BE2C (cell line): ENCODE measurements around the gene ABHD12.

ENCODE experiments used
- DNase-seq: peaks from one replicate; pipeline ENCODE4 v3.0.0-alpha.2; 2020
- H3K27me3 ChIP-seq: fragments of 250-450 bp; sonication (Bioruptor Pico); 2 replicates; pipeline ENCODE4 v1.5.1; 2020; ENCODE audit warnings: mild to moderate bottlenecking
- H3K36me3 ChIP-seq: fragments of 250-450 bp; sonication (Bioruptor Pico); 2 replicates; pipeline ENCODE4 v1.5.1; 2020; ENCODE audit warnings: mild to moderate bottlenecking
- H3K4me1 ChIP-seq: fragments of 250-450 bp; sonication (Bioruptor Pico); 2 replicates; pipeline ENCODE4 v1.5.1; 2020
- H3K4me3 ChIP-seq: 2 replicates; pipeline ENCODE4 v1.5.1; 2011; ENCODE audit warnings: low read depth, low read length
- H3K9me3 ChIP-seq: fragments of 250-450 bp; sonication (Bioruptor Pico); 2 replicates; pipeline ENCODE4 v1.5.1; 2020
- TF ChIP-seq, protein P1 (sequence below): IDR thresholded peaks from 2 replicates; pipeline ENCODE4 v1.5.1; 2012; ENCODE audit warnings: mild to moderate bottlenecking, low read depth, low read length

ABHD12 gene

DNA sequence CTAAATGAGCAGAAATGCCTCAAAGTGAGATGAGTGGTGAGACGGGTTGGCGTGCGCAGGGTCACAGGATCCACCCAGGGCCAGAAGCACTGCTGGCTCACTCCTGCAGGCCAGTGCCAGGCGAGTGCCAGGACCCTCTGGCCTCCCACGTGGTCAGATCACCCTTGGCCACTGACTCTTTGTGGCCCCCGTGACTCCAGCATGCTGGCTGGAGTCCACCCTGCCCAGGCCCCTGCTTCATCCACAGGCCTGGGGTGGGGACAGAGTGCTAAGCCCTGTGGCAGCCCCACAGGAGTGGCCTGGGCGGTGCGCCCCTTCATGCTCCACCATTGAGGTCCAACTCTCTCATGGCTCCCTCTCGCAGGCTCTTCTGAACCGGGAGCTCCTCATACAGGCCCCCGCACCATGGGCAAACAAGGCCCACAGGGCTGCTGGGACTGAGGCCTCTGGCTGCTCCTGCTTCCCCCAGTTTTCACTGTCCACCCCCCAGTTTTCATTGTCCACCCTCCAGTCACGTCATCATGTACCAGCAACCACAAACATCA, 61.6 kb downstream of the ABHD12 start:
- no peaks in the 10 kb centered on the region for H3K36me3 ChIP-seq

DNA sequence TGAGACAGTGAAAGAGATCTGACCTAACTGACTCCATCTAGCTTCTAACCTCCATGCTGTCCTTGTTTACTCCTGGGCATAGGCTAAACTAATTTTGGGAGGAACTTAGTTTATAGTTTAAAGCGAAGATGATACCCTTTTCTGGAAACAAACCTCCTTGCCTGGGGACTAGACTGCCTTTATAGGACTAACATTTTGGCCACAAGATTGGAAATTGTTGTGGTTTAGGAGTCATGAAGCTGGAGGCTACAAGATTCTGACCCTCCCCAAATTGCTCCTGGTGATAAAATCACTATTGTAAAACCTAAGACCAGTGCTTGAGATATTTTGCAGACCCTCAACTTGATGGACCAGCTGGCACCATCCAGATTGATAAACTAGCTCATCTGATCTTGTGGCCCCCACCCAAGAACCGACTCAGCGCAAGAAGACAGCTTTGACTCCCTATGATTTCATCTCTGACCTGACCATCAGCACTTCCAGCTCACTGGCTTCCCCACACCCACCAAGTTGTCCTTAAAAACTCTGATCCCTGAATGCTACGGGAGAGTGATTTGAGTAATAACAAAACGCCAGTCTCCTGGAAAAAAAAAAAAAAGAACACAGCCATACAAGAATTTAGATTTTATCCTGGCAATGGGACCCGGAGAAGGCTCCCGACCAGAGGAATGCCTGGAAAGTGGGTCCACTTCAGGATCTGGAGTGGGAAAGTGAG, 63.0 kb downstream of the ABHD12 start:
- H3K9me3 ChIP-seq: no peaks in the 10 kb centered on the region
- no peak overlapping the region for H3K4me3 ChIP-seq
- TF ChIP-seq, protein P1, sequence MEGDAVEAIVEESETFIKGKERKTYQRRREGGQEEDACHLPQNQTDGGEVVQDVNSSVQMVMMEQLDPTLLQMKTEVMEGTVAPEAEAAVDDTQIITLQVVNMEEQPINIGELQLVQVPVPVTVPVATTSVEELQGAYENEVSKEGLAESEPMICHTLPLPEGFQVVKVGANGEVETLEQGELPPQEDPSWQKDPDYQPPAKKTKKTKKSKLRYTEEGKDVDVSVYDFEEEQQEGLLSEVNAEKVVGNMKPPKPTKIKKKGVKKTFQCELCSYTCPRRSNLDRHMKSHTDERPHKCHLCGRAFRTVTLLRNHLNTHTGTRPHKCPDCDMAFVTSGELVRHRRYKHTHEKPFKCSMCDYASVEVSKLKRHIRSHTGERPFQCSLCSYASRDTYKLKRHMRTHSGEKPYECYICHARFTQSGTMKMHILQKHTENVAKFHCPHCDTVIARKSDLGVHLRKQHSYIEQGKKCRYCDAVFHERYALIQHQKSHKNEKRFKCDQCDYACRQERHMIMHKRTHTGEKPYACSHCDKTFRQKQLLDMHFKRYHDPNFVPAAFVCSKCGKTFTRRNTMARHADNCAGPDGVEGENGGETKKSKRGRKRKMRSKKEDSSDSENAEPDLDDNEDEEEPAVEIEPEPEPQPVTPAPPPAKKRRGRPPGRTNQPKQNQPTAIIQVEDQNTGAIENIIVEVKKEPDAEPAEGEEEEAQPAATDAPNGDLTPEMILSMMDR: no peak
- H3K4me1 ChIP-seq: no peaks in the 10 kb centered on the region
- peaks cover 7% of the 10 kb centered on the region for H3K36me3 ChIP-seq
- no peaks in the 10 kb centered on the region for H3K27me3 ChIP-seq
- DNase-seq: no peak

More for the DNA sequence above, 61.6 kb downstream of the ABHD12 start:
- no peak for DNase-seq
- Histone ChIP-seq H3K27me3 (no peaks in the 10 kb centered on the region), H3K4me3 (no peak overlapping the region), H3K9me3 (no peaks in the 10 kb centered on the region), H3K4me1 (no peaks in the 10 kb centered on the region)
- TF ChIP-seq, protein P1: no peak

DNA sequence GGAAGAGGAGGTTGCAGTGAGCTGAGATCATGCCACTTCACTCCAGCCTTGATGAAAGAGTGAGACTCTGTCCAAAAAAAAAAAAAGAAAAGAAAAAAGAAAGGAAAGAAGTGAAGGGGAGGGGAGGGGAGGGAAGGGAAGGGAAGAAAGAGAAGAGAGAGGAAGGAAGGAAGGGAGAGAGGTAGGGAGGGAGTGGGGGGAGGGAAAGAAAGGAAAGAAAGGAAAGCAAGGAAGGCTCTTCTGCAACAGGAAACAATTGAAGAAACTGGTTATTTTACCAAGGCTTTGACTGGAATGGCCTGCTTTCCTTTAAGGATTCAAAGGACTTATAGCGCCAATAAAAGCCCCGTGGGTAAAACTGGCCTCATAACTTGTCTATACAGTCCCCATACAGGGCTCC, 64.6 kb downstream of the ABHD12 start:
- Histone ChIP-seq H3K9me3 (no peaks in the 10 kb centered on the region), H3K27me3 (no peaks in the 10 kb centered on the region), H3K4me3 (no peak overlapping the region), H3K36me3 (peaks cover 20% of the 10 kb centered on the region), H3K4me1 (no peaks in the 10 kb centered on the region; the same call in 1 of the 2 replicates)
- no peak for DNase-seq
- TF ChIP-seq, protein P1: no peak

DNA sequence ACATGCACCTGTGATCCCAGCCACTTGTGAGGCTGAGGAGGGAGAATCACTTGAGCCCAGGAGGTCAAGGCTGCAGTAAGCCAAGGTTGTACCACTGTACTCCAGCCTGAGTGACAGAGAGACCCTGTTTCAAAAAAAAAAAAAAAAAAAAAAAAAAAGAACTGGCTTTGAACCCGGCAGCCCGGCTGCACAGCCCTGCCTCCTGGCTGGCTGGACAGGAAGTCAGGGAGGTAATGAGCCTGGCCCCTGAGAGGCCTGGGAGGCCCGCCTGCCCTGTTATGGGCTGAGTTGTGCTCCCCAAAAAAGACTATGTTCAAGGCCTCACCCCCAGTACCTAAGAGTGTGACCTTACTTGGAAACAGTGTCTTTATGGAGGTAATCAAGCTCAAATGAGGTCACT, 65.6 kb downstream of the ABHD12 start:
- TF ChIP-seq, protein P1: no peak
- Histone ChIP-seq H3K4me3 (no peak overlapping the region), H3K4me1 (peaks cover under 1% of the 10 kb centered on the region; the same call in 1 of the 2 replicates), H3K27me3 (no peaks in the 10 kb centered on the region), H3K36me3 (peaks cover 24% of the 10 kb centered on the region), H3K9me3 (no peaks in the 10 kb centered on the region)
- DNase-seq: no peak

DNA sequence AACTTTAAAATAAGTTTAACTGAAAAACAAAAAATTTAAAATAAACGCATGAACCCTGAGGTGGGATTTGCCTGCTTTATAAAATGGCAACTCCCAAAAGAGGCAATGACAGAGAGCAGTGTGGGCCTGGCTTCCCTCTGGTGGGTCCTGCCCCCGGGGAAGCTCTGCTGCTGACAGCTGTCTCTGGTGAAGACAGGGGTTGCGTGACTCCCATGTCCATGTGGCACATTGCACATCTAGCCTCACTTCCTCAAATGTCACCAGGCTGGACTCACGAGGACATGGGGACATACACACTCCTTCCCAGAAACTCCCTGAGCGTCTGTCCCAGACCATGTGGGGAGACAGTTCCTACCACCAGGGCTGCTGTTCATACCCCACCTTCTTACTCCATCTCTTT, 66.2 kb downstream of the ABHD12 start:
- peaks cover 3% of the 10 kb centered on the region; the same call in 1 of the 2 replicates for H3K4me1 ChIP-seq
- no peak for DNase-seq
- H3K27me3 ChIP-seq: no peaks in the 10 kb centered on the region
- no peak overlapping the region for H3K4me3 ChIP-seq
- TF ChIP-seq, protein P1: no peak
- H3K36me3 ChIP-seq: peaks cover 24% of the 10 kb centered on the region
- no peaks in the 10 kb centered on the region for H3K9me3 ChIP-seq
